Esophagus muscularis mucosa (tissue), 4 donors: ENCODE results near the gene PSMD8. TPM values are rescaled to one million over a fixed set of nuclear protein-coding genes. Genes with fewer than 3 reads are reported as not detected.

Experiments
- DNase-seq: peaks from one replicate; pipeline ENCODE4 v3.0.0-alpha.2; 2017; ENCODE audit errors: extremely low spot score
- H3K27ac ChIP-seq, 4 donors: fragments of 200-600 bp; sonication (generic); replicated peaks in 1 of 4; 1 replicate in 3 of 4; 2 replicates in 1 of 4; pipeline ENCODE4 v1.5.1; 2016 to 2019; ENCODE audit warnings: mild to moderate bottlenecking in 1 of 4
- H3K27me3 ChIP-seq, 4 donors: fragments of 200-600 bp; sonication (generic); one replicate each; pipeline versions ENCODE4 v1.5.1 to v1.6.0; 2016 to 2019
- H3K36me3 ChIP-seq, 4 donors: fragments of 200-600 bp; sonication (generic); one replicate each; pipeline ENCODE4 v1.5.1; 2016 to 2019
- H3K4me1 ChIP-seq, 4 donors: fragments of 200-600 bp; sonication (generic); one replicate each; pipeline ENCODE4 v1.5.1; 2016 to 2019
- H3K4me3 ChIP-seq, 4 donors: fragments of 200-600 bp; sonication (generic); 1 replicate in 2 of 4; 2 replicates in 2 of 4; pipeline ENCODE4 v1.5.1; 2016 to 2019; ENCODE audit warnings: mild to moderate bottlenecking in 4 of 4, moderate library complexity in 1 of 4
- H3K9me3 ChIP-seq, 4 donors: fragments of 200-600 bp; sonication (generic); 1 replicate in 3 of 4; 2 replicates in 1 of 4; pipeline ENCODE4 v1.5.1; 2016 to 2019
- CTCF ChIP-seq, 3 experiments: fragments of 200-600 bp in 2 of 3; fragments of 450-650 bp in 1 of 3; sonication (generic) in 2 of 3; IDR thresholded peaks; one replicate each; pipeline ENCODE4 v1.5.1; 2017 to 2019; ENCODE audit warnings: antibody characterized with exemption in 3 of 3, mild to moderate bottlenecking in 2 of 3, moderate library complexity in 1 of 3
- EP300 ChIP-seq: sonication (generic); formaldehyde crosslinking; IDR thresholded peaks from one replicate; pipeline ENCODE4 v1.6.1; 2017; ENCODE audit warnings: antibody characterized with exemption
- POLR2A ChIP-seq: fragments of 450-650 bp; IDR thresholded peaks from one replicate; pipeline ENCODE4 v1.6.1; 2017; ENCODE audit warnings: antibody characterized with exemption, moderate library complexity, mild to moderate bottlenecking, low read depth
- POLR2AphosphoS5 ChIP-seq, 2 donors: sonication (generic); formaldehyde crosslinking; IDR thresholded peaks; one replicate each; pipeline ENCODE4 v1.6.1; 2017; ENCODE audit warnings: antibody characterized with exemption in 2 of 2
- WGBS: methylation state at CpG from one replicate; pipeline ENCODE4 v1.1.5; 2018; 5-methylcytosine and 5-hydroxymethylcytosine counted together
- intact Hi-C: fragments of 100-400 bp; cut with DNase I; formaldehyde crosslinking; loops from one replicate; pipeline ENCODE4 v1.15.1; 2023
- total RNA-seq, 4 donors: library from RNA; depleted of rRNA; stranded (reverse); fragments of >200 nt; gene quantifications; one replicate each; pipeline versions ENCODE4 v1.1.0 to v1.2.1, GENCODE V29; 2016

Gene PSMD8
- total RNA-seq, 4 donors from 2014 or later = 145 to 259 (median 212) TPM

- no peaks in the 10 kb centered on the region for H3K36me3 ChIP-seq
- H3K27ac ChIP-seq = no peak within 1 kb of the TSS
- H3K9me3 ChIP-seq = no peaks in the 10 kb centered on the region
- 16% methylated on average over 20 of the region's 20 CpGs for WGBS
- H3K4me3 ChIP-seq = peak within 1 kb of the TSS in 3 of 4 donors; percentile 31 to 38 (median 33)
- peaks cover 0 to 9% (median 8%) of the 10 kb centered on the region in 4 donors for H3K4me1 ChIP-seq
- no peak for TF ChIP-seq POLR2AphosphoS5 (IDR thresholded peaks at IDR 0.05)
- TF ChIP-seq CTCF (IDR thresholded peaks at IDR 0.05) = no peak
- TF ChIP-seq POLR2A = no peak
- no peak for TF ChIP-seq EP300
- no peak for DNase-seq
- intact Hi-C loops = no loop called here
- H3K27me3 ChIP-seq = peaks cover 0 to 55% (median 9%) of the 10 kb centered on the region in 4 donors
Measured at GRCh38 chr19:38433268-38433733, 58.9 kb downstream of the PSMD8 start, which contains the start of gene RYR1. Gene RYR1, plus strand, starts transcription at chr19:38433691. Its CDS starts 139 bp downstream, at chr19:38433830.

Other genes starting within 250 kb of the PSMD8 start
- gene DPF1, start 150.3 kb upstream of the PSMD8 start, total RNA-seq = under 1 TPM in 2 of 4 donors, not detected in 2; 0.17 to 0.83 TPM
- 100 to 1,000 TPM; 217 to 794 (median 445) TPM for gene PPP1R14A, start 118.2 kb upstream of the PSMD8 start, total RNA-seq
- 10 to 100 TPM in 3 of 4 donors, 1 to 10 TPM in 1; 5.0 to 13.4 (median 11.4) TPM for gene SPINT2, start 110.0 kb upstream of the PSMD8 start, total RNA-seq
- gene C19orf33, start 70.3 kb upstream of the PSMD8 start, total RNA-seq = 1 to 10 TPM; 7.8 to 8.6 (median 8.1) TPM
- 10 to 100 TPM; 10.8 to 26.5 (median 21.5) TPM for gene YIF1B, start 58.6 kb upstream of the PSMD8 start, total RNA-seq
- 10 to 100 TPM in 1 of 4 donors, 1 to 10 TPM in 3; 2.3 to 13.0 (median 4.2) TPM for gene KCNK6, start 54.7 kb upstream of the PSMD8 start, total RNA-seq
- 1 to 10 TPM; 2.3 to 6.6 (median 3.4) TPM for gene CATSPERG, start 38.7 kb upstream of the PSMD8 start, total RNA-seq
- 1 to 10 TPM in 1 of 4 donors, under 1 TPM in 2, not detected in 1; 0.33 to 2.2 (median 0.91) TPM for gene GGN, start 13.5 kb downstream of the PSMD8 start, total RNA-seq
- under 1 TPM; 0.46 to 0.83 (median 0.59) TPM for gene SPRED3, start 14.1 kb downstream of the PSMD8 start, total RNA-seq
- 10 to 100 TPM; 16.2 to 22.0 (median 19.7) TPM for gene FAM98C, start 28.5 kb downstream of the PSMD8 start, total RNA-seq
- 1 to 10 TPM; 3.2 to 7.8 (median 4.4) TPM for gene RASGRP4, start 51.6 kb downstream of the PSMD8 start, total RNA-seq
- gene RYR1, start 59.1 kb downstream of the PSMD8 start, total RNA-seq = 1 to 10 TPM in 3 of 4 donors, under 1 TPM in 1; 0.99 to 4.0 (median 2.7) TPM
- 1 to 10 TPM; 1.2 to 4.5 (median 3.1) TPM for gene MAP4K1, start 243.4 kb downstream of the PSMD8 start, total RNA-seq
- gene EIF3K, start 244.6 kb downstream of the PSMD8 start, total RNA-seq = 100 to 1,000 TPM; 333 to 570 (median 446) TPM